Effector memory CD4-positive, alpha-beta T cell (primary cell): ENCODE data around the gene PDCD1.

Source experiments
- DNase-seq, 3 donors: peaks; one replicate each; pipeline ENCODE4 v3.0.0-alpha.2; 2020
- H3K27ac ChIP-seq: 2 replicates; pipeline ENCODE4 v1.7.0; 2013; ENCODE audit warnings: mild to moderate bottlenecking, low read length, moderate library complexity; ENCODE audit not compliant: insufficient read depth, poor library complexity, severe bottlenecking
- H3K27me3 ChIP-seq: replicated peaks from 2 replicates; pipeline ENCODE4 v1.7.0; 2013; ENCODE audit warnings: mild to moderate bottlenecking, low read length; ENCODE audit not compliant: insufficient read depth, control insufficient read depth, poor library complexity, severe bottlenecking
- H3K36me3 ChIP-seq: 2 replicates; pipeline ENCODE4 v1.7.0; 2013; ENCODE audit warnings: mild to moderate bottlenecking, low read length, moderate library complexity; ENCODE audit not compliant: control insufficient read depth, insufficient read depth
- H3K4me1 ChIP-seq: 2 replicates; pipeline ENCODE4 v1.7.0; 2013; ENCODE audit warnings: low read length, mild to moderate bottlenecking; ENCODE audit not compliant: control insufficient read depth, insufficient read depth, poor library complexity, severe bottlenecking
- H3K4me3 ChIP-seq: 2 replicates; pipeline ENCODE4 v1.7.0; 2013; ENCODE audit warnings: low read length, low read depth, mild to moderate bottlenecking; ENCODE audit not compliant: insufficient read depth, poor library complexity, severe bottlenecking
- H3K9me3 ChIP-seq: 2 replicates; pipeline ENCODE4 v1.7.0; 2013; ENCODE audit warnings: mild to moderate bottlenecking, low read length, moderate library complexity; ENCODE audit not compliant: control insufficient read depth

Gene PDCD1

GRCh38 chr2:241895427-241895711, 36.7 kb upstream of the PDCD1 start:
- H3K4me3 ChIP-seq: no peak overlapping the region
- H3K9me3 ChIP-seq: no peaks in the 10 kb centered on the region
- H3K36me3 ChIP-seq: peaks cover 3% of the 10 kb centered on the region
- no peaks in the 10 kb centered on the region for H3K4me1 ChIP-seq
- no peaks in the 10 kb centered on the region for H3K27me3 ChIP-seq
- H3K27ac ChIP-seq: no peak overlapping the region
- no peak for DNase-seq

- Histone ChIP-seq H3K27me3 (no peaks in the 10 kb centered on the region), H3K4me1 (no peaks in the 10 kb centered on the region), H3K36me3 (peaks cover 3% of the 10 kb centered on the region), H3K9me3 (no peaks in the 10 kb centered on the region), H3K27ac (no peak overlapping the region), H3K4me3 (no peak overlapping the region)
- DNase-seq: no peak
Observed at GRCh38 chr2:241894681-241895426, 36.2 kb upstream of the PDCD1 start.

DNA sequence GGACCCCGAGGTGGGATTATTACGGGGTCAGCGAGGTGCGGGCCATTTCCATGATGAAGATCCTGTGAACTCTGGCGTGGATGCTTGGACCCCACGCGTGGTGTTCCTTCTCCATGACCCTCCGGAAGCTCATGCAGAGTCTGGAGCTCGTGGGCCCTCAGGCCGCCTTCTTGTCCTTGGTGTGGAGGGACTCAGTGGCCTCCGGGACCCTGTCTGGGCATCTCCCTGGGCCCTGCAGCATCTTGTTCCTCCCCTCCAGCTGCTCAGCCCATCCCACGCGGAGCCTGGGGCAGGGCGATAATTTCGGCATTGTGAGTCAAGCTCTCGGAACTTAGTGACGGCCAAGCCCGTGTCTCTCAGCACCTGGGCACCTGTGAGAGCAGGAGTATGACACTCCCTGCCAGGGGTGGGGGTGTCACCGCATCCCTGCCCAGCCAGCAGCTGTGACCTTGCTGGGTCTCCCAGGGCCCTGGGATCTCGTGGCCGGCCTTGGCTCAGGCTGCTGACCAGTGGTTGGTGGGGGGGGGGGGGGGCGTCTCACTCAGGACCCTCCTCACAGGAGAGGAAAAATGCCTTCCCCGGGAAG, 35.5 kb upstream of the PDCD1 start:
- Histone ChIP-seq H3K27ac (no peak overlapping the region), H3K4me1 (no peaks in the 10 kb centered on the region), H3K4me3 (no peak overlapping the region), H3K27me3 (no peaks in the 10 kb centered on the region), H3K9me3 (no peaks in the 10 kb centered on the region), H3K36me3 (peaks cover 3% of the 10 kb centered on the region)
- DNase-seq: no peak

GRCh38 chr2:241893265-241893664, 34.6 kb upstream of the PDCD1 start:
- Histone ChIP-seq H3K4me3 (no peak overlapping the region), H3K9me3 (no peaks in the 10 kb centered on the region), H3K36me3 (peaks cover 3% of the 10 kb centered on the region)

DNA sequence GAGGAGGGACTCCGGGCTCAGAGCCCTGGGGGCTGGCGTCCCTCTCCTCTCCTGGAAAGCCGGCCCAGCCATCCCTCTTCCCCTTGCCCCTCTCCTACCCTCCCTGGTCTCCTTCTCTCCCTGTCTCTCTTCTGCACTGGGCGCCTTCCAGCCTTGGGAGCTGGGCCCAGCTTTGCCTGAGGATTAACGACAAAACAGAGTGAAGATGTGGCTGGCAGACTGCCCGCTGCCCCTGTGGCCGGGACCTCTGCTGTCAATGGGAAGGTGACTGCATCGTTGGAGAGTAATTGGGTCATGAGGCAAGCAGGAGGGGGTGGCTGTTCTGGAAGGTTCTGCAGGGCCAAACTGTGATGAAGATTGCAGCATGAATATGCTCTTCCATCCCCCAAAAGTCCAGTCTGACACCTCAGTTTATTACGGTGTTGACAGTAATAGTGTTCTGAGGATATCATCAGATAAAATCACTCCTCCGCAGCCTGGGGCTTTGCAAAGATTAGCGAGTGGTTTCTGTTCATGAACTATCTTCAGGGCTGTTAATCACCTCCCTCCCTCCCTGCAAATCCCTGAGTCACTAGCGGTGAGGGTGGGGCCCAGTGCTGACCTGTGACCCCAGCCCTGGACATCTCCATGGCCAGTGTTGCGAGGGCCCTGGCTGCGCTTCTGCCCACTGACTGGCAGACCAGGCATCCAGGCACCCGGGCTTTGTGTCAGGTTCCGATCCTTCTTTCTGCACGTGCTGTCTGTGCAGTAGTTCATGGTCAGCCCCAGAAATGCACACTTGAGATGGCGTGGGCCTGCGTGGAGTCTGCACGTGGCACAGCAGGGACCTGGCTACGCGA, 33.8 kb upstream of the PDCD1 start:
- Histone ChIP-seq H3K9me3 (no peaks in the 10 kb centered on the region), H3K36me3 (peaks cover 3% of the 10 kb centered on the region), H3K27me3 (no peaks in the 10 kb centered on the region), H3K4me1 (peaks cover 6% of the 10 kb centered on the region), H3K27ac (no peak overlapping the region), H3K4me3 (no peak overlapping the region)
- DNase-seq: no peak

More at GRCh38 chr2:241893265-241893664, 34.6 kb upstream of the PDCD1 start:
- no peaks in the 10 kb centered on the region for H3K27me3 ChIP-seq
- H3K4me1 ChIP-seq: peaks cover 3% of the 10 kb centered on the region
- no peak for DNase-seq
- H3K27ac ChIP-seq: no peak overlapping the region

GRCh38 chr2:241891988-241892298, 33.2 kb upstream of the PDCD1 start:
- Histone ChIP-seq H3K9me3 (no peaks in the 10 kb centered on the region), H3K27me3 (no peaks in the 10 kb centered on the region), H3K4me1 (peaks cover 6% of the 10 kb centered on the region), H3K4me3 (no peak overlapping the region), H3K27ac (no peak overlapping the region), H3K36me3 (peaks cover 3% of the 10 kb centered on the region)
- DNase-seq: no peak

- H3K36me3 ChIP-seq: peaks cover 3% of the 10 kb centered on the region
- no peaks in the 10 kb centered on the region for H3K9me3 ChIP-seq
- no peak for DNase-seq
- no peak overlapping the region for H3K27ac ChIP-seq
- H3K4me1 ChIP-seq: peaks cover 6% of the 10 kb centered on the region
- no peak overlapping the region for H3K4me3 ChIP-seq
- H3K27me3 ChIP-seq: no peaks in the 10 kb centered on the region
Observed at GRCh38 chr2:241891315-241891987, 32.8 kb upstream of the PDCD1 start.

GRCh38 chr2:241890524-241891235, 32.0 kb upstream of the PDCD1 start:
- Histone ChIP-seq H3K4me1 (peaks cover 6% of the 10 kb centered on the region), H3K9me3 (no peaks in the 10 kb centered on the region), H3K27me3 (no peaks in the 10 kb centered on the region), H3K4me3 (no peak overlapping the region), H3K36me3 (peaks cover 7% of the 10 kb centered on the region), H3K27ac (no peak overlapping the region)
- DNase-seq: no peak

- Histone ChIP-seq H3K9me3 (no peaks in the 10 kb centered on the region), H3K27me3 (no peaks in the 10 kb centered on the region), H3K36me3 (peaks cover 19% of the 10 kb centered on the region), H3K4me3 (no peak overlapping the region), H3K27ac (no peak overlapping the region), H3K4me1 (peaks cover 6% of the 10 kb centered on the region)
- DNase-seq: no peak
Observed at GRCh38 chr2:241888641-241889040, 29.9 kb upstream of the PDCD1 start.
